WERI-Rb-1 (cell line): ENCODE measurements around the gene KAT5.

ENCODE experiments used
- DNase-seq: peaks from one replicate; pipeline ENCODE4 v3.0.0-alpha.2; 2020
- H3K27ac ChIP-seq: fragments of 250-450 bp; sonication (Bioruptor Pico); 2 replicates; pipeline ENCODE4 v1.5.1; 2020; ENCODE audit warnings: mild to moderate bottlenecking, moderate library complexity
- H3K27me3 ChIP-seq: fragments of 250-450 bp; sonication (Bioruptor Pico); 2 replicates; pipeline ENCODE4 v1.5.1; 2021; ENCODE audit warnings: mild to moderate bottlenecking, low read depth, moderate library complexity; ENCODE audit not compliant: insufficient read depth, severe bottlenecking
- H3K36me3 ChIP-seq: fragments of 250-450 bp; sonication (Bioruptor Pico); 2 replicates; pipeline ENCODE4 v1.5.1; 2020; ENCODE audit warnings: mild to moderate bottlenecking, moderate library complexity
- H3K4me3 ChIP-seq: 2 replicates; pipeline ENCODE4 v1.5.1; 2011; ENCODE audit warnings: low read depth, mild to moderate bottlenecking, control low read depth, low read length
- H3K9me3 ChIP-seq: fragments of 250-450 bp; sonication (Bioruptor Pico); 2 replicates; pipeline ENCODE4 v1.5.1; 2021; ENCODE audit warnings: mild to moderate bottlenecking, moderate library complexity; ENCODE audit not compliant: severe bottlenecking
- CTCF ChIP-seq: IDR thresholded peaks from 2 replicates; pipeline ENCODE4 v1.5.1; 2011; ENCODE audit warnings: low read depth, mild to moderate bottlenecking, control low read depth, inconsistent platforms, low read length

The KAT5 gene

GRCh38 chr11:65713212-65713969 lies 1.3 kb downstream of the KAT5 start:
- peaks cover 59% of the 10 kb centered on the region for H3K36me3 ChIP-seq
- no peak for TF ChIP-seq CTCF
- no peaks in the 10 kb centered on the region for H3K27me3 ChIP-seq
- DNase-seq: no peak
- peak overlapping the region; percentile 52; the same call in 1 of the 2 replicates for H3K27ac ChIP-seq
- H3K9me3 ChIP-seq: no peaks in the 10 kb centered on the region
- no peak overlapping the region for H3K4me3 ChIP-seq

DNA sequence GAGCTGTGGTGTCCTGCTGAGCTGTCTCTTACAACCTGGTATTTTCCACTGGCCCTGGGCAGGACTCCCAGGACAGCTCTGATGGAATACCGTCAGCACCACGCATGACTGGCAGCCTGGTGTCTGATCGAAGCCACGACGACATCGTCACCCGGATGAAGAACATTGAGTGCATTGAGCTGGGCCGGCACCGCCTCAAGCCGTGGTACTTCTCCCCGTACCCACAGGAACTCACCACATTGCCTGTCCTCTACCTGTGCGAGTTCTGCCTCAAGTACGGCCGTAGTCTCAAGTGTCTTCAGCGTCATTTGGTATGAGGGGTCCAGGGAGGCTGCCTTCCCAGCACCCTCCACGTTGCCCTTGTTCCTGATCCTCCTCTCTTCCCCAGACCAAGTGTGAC lies 2.4 kb downstream of the KAT5 start:
- no peak overlapping the region for H3K27ac ChIP-seq
- H3K27me3 ChIP-seq: no peaks in the 10 kb centered on the region
- TF ChIP-seq CTCF: no peak
- peaks cover 69% of the 10 kb centered on the region for H3K36me3 ChIP-seq
- no peak overlapping the region for H3K4me3 ChIP-seq
- no peaks in the 10 kb centered on the region for H3K9me3 ChIP-seq
- DNase-seq: no peak

DNA sequence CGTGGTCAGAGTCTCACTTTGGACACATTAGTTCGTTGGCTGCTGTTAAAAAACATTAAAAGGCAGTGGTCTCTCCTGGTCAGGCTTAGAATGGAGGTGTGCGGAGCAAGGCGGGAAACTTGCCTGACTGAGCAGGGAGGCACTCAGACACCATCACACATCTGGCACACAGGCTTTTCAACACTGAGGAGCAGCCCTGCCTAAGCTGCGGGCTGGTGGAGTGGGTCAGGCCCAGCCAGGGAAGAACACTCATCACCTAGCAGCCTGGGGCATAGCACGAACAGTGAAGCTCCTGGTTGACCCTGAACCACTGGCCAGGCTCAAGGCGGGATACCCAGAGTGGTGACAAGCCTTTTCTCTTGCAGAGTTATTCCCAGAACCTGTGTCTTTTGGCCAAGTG lies 4.2 kb downstream of the KAT5 start:
- Histone ChIP-seq H3K27ac (no peak overlapping the region), H3K9me3 (no peaks in the 10 kb centered on the region), H3K36me3 (peaks cover 81% of the 10 kb centered on the region), H3K27me3 (no peaks in the 10 kb centered on the region), H3K4me3 (no peak overlapping the region)
- no peak for DNase-seq
- no peak for TF ChIP-seq CTCF

DNA sequence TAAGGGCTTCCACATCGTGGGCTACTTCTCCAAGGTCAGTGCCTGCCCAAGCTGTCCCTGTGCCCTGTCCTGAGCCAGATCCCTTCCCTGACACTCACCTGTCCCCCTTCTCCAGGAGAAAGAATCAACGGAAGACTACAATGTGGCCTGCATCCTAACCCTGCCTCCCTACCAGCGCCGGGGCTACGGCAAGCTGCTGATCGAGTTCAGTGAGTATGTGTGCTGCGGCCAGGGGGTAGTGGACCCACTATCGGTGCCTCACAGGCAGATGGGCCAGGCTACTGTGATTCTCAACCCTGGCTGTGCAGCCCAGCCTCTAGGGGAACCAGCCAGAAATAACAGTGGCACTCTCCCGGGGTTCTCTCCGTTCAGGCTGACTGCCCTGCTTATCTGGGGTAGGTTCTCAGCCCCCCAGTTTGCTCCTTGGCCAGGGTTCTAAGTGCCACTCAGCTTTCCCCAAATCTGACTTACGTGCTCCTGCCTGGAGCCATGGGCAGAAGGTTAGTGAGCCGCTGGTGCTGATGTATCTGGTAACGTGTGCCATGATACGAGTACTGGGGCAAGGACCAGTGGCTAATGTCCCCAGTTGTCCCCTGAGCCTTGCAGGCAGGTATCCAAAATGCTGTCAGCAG lies 4.8 kb downstream of the KAT5 start:
- H3K27ac ChIP-seq: no peak overlapping the region
- no peaks in the 10 kb centered on the region for H3K9me3 ChIP-seq
- TF ChIP-seq CTCF: no peak
- H3K4me3 ChIP-seq: no peak overlapping the region
- peaks cover 81% of the 10 kb centered on the region for H3K36me3 ChIP-seq
- no peak for DNase-seq
- H3K27me3 ChIP-seq: no peaks in the 10 kb centered on the region

DNA sequence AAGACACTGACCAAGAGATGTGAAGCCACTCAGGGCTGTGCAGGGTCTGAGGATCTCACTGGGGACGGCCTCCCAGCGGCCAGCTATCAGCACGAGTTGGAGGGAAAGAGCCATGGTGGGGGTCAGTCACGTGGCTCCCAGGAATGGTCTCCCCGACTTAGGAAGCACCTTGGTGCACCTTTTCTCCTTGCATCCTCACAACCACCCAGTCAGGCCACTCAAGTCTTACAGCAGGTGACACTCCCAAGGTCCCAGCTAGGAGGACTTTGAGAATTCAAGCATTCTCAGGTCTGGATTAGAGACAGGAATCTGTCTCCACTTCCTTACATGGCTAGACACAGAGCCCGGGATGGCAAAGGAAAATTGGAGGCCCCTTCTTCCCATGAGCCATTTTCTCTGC lies 5.9 kb downstream of the KAT5 start:
- no peak for TF ChIP-seq CTCF
- no peak overlapping the region for H3K27ac ChIP-seq
- peaks cover 77% of the 10 kb centered on the region for H3K36me3 ChIP-seq
- no peaks in the 10 kb centered on the region for H3K27me3 ChIP-seq
- no peak overlapping the region for H3K4me3 ChIP-seq
- DNase-seq: no peak
- no peaks in the 10 kb centered on the region for H3K9me3 ChIP-seq
